ENCODE measurements around the gene KCNIP1.

Gene KCNIP1

GRCh38 chr5:170711300-170711699 is 207.5 kb downstream of the KCNIP1 start:
- DNase-seq (ENCODE audit: low read depth in 1 of 2, low spot score in 1 of 2), result no peak
- TF ChIP-seq SPI1 (IDR thresholded peaks at IDR 0.05; ENCODE audit: borderline replicate concordance, low read depth) (no peak), CTCF (IDR thresholded peaks at IDR 0.05; ENCODE audit: insufficient read depth, low read length) (no peak), GABPA (IDR thresholded peaks at IDR 0.05; ENCODE audit: low read depth) (no peak), POLR2AphosphoS5 (IDR thresholded peaks at IDR 0.05; ENCODE audit: low read depth) (no peak), REST (IDR thresholded peaks at IDR 0.05; ENCODE audit: insufficient replicate concordance, low read depth) (no peak)
- Histone ChIP-seq H3K4me3 (replicated peaks; ENCODE audit: insufficient read depth, low read length) (no peak overlapping the region), H3K27ac (replicated peaks) (no peak overlapping the region), H3K27me3 (ENCODE audit: insufficient read depth, poor library complexity, severe bottlenecking) (peaks cover 10% of the 10 kb centered on the region)

GRCh38 chr5:170715141-170715540 is 211.3 kb downstream of the KCNIP1 start:
- Histone ChIP-seq H3K27me3 (ENCODE audit: insufficient read depth, poor library complexity, severe bottlenecking) (peaks cover 18% of the 10 kb centered on the region), H3K27ac (replicated peaks) (no peak overlapping the region), H3K4me3 (replicated peaks; ENCODE audit: insufficient read depth, low read length) (no peak overlapping the region)
- no peak for DNase-seq (ENCODE audit: low read depth in 1 of 2, low spot score in 1 of 2)
- TF ChIP-seq GABPA (IDR thresholded peaks at IDR 0.05; ENCODE audit: low read depth) (no peak), REST (IDR thresholded peaks at IDR 0.05; ENCODE audit: insufficient replicate concordance, low read depth) (no peak), SPI1 (IDR thresholded peaks at IDR 0.05; ENCODE audit: borderline replicate concordance, low read depth) (no peak), CTCF (IDR thresholded peaks at IDR 0.05; ENCODE audit: insufficient read depth, low read length) (no peak)

- DNase-seq (ENCODE audit: low read depth in 1 of 2, low spot score in 1 of 2), result no peak
- peaks cover 18% of the 10 kb centered on the region for H3K27me3 ChIP-seq (ENCODE audit: insufficient read depth, poor library complexity, severe bottlenecking)
- no peak for TF ChIP-seq CTCF (IDR thresholded peaks at IDR 0.05; ENCODE audit: insufficient read depth, low read length)
- no peak for TF ChIP-seq SPI1 (IDR thresholded peaks at IDR 0.05; ENCODE audit: borderline replicate concordance, low read depth)
- no peak for TF ChIP-seq POLR2AphosphoS5 (IDR thresholded peaks at IDR 0.05; ENCODE audit: low read depth)
- TF ChIP-seq REST (IDR thresholded peaks at IDR 0.05; ENCODE audit: insufficient replicate concordance, low read depth), result no peak
- TF ChIP-seq GABPA (IDR thresholded peaks at IDR 0.05; ENCODE audit: low read depth), result no peak
Observed at GRCh38 chr5:170716396-170716795, 212.6 kb downstream of the KCNIP1 start.

More at GRCh38 chr5:170716396-170716795, 212.6 kb downstream of the KCNIP1 start:
- H3K4me3 ChIP-seq (replicated peaks; ENCODE audit: insufficient read depth, low read length), result no peak overlapping the region
- H3K27ac ChIP-seq (replicated peaks), result no peak overlapping the region

All from HL-60 (cell line).